Mesenchymal stem cell (in vitro differentiated cells and primary cell): ENCODE measurements around the gene PAPPA2.

Source experiments
- DNase-seq: peaks from one replicate; pipeline ENCODE4 v3.0.0-alpha.2; 2013
- H2AFZ ChIP-seq: one replicate; pipeline ENCODE4 v1.6.1; 2013; ENCODE audit warnings: low read depth, mild to moderate bottlenecking, control low read depth, inconsistent platforms, low read length, moderate library complexity
- H2AK5ac ChIP-seq: 2 replicates; pipeline ENCODE4 v1.6.1; 2013; ENCODE audit warnings: low read length, moderate library complexity, mild to moderate bottlenecking, inconsistent platforms; ENCODE audit not compliant: severe bottlenecking
- H2BK120ac ChIP-seq: one replicate; pipeline ENCODE4 v1.6.1; 2013; ENCODE audit warnings: low read depth, mild to moderate bottlenecking, inconsistent platforms, low read length, moderate library complexity
- H2BK12ac ChIP-seq, 2 experiments: one replicate each; pipeline ENCODE4 v1.6.1; 2013; ENCODE audit warnings: inconsistent platforms in 2 of 2, low read length in 2 of 2, mild to moderate bottlenecking in 2 of 2, moderate library complexity in 2 of 2, control low read depth in 1 of 2
- H2BK15ac ChIP-seq: one replicate; pipeline ENCODE4 v1.6.1; 2013; ENCODE audit warnings: mild to moderate bottlenecking, low read depth, inconsistent platforms; ENCODE audit not compliant: poor library complexity, severe bottlenecking
- H2BK5ac ChIP-seq: 2 replicates; pipeline ENCODE4 v1.6.1; 2013; ENCODE audit warnings: low read depth, mild to moderate bottlenecking, low read length, control low read depth, inconsistent platforms; ENCODE audit not compliant: poor library complexity, severe bottlenecking
- H3K14ac ChIP-seq, 2 experiments: one replicate each; pipeline ENCODE4 v1.6.1; 2013; ENCODE audit warnings: inconsistent platforms in 2 of 2, low read length in 2 of 2, control low read depth in 1 of 2, mild to moderate bottlenecking in 1 of 2, moderate library complexity in 1 of 2
- H3K18ac ChIP-seq, 2 experiments: one replicate each; pipeline ENCODE4 v1.6.1; 2013; ENCODE audit warnings: inconsistent platforms in 2 of 2, low read length in 2 of 2, control low read depth in 1 of 2, low read depth in 1 of 2, mild to moderate bottlenecking in 1 of 2
- H3K23ac ChIP-seq, 2 experiments: one replicate each; pipeline ENCODE4 v1.6.1; 2013; ENCODE audit warnings: inconsistent platforms in 2 of 2, low read length in 2 of 2, mild to moderate bottlenecking in 2 of 2, moderate library complexity in 2 of 2, control low read depth in 1 of 2
- H3K27ac ChIP-seq: 2 replicates; pipeline ENCODE4 v1.5.1; 2013; ENCODE audit warnings: mild to moderate bottlenecking, moderate library complexity, low read length, control low read depth, inconsistent platforms; ENCODE audit not compliant: poor library complexity, severe bottlenecking
- H3K27me3 ChIP-seq, 2 experiments: 2 replicates each; pipeline versions ENCODE4 v1.6.1 to v1.7.0; 2013; ENCODE audit warnings: low read length in 2 of 2, mild to moderate bottlenecking in 2 of 2, moderate library complexity in 2 of 2, control low read depth in 1 of 2, inconsistent platforms in 1 of 2; ENCODE audit not compliant: control insufficient read depth in 1 of 2, insufficient read depth in 1 of 2
- H3K36me3 ChIP-seq, 2 experiments: 2 replicates each; pipeline versions ENCODE4 v1.6.1 to v1.7.0; 2013; ENCODE audit warnings: low read length in 2 of 2, control low read depth in 1 of 2, inconsistent platforms in 1 of 2, low read depth in 1 of 2, mild to moderate bottlenecking in 1 of 2; ENCODE audit not compliant: insufficient read depth in 2 of 2, control insufficient read depth in 1 of 2
- H3K4ac ChIP-seq, 2 experiments: one replicate each; pipeline ENCODE4 v1.6.1; 2013; ENCODE audit warnings: inconsistent platforms in 2 of 2, low read length in 2 of 2, mild to moderate bottlenecking in 2 of 2, moderate library complexity in 2 of 2, control low read depth in 1 of 2, low read depth in 1 of 2
- H3K4me1 ChIP-seq: 2 replicates; pipeline ENCODE4 v1.6.1; 2013; ENCODE audit warnings: low read depth, low read length, control low read depth; ENCODE audit not compliant: control insufficient read depth, insufficient read depth
- H3K4me2 ChIP-seq: 2 replicates; pipeline ENCODE4 v1.6.1; 2013; ENCODE audit warnings: low read length, mild to moderate bottlenecking, inconsistent platforms; ENCODE audit not compliant: poor library complexity, severe bottlenecking
- H3K4me3 ChIP-seq, 2 experiments: 2 replicates each; pipeline versions ENCODE4 v1.5.1 to v1.7.0; 2013; ENCODE audit warnings: low read length in 2 of 2, mild to moderate bottlenecking in 2 of 2, control low read depth in 1 of 2, low read depth in 1 of 2; ENCODE audit not compliant: insufficient read depth in 1 of 2
- H3K79me1 ChIP-seq: replicated peaks from 2 replicates; pipeline ENCODE4 v1.6.1; 2013; ENCODE audit warnings: mild to moderate bottlenecking, control low read depth, low read length, inconsistent platforms; ENCODE audit not compliant: poor library complexity, severe bottlenecking
- H3K9ac ChIP-seq: 2 replicates; pipeline ENCODE4 v1.7.0; 2013; ENCODE audit warnings: mild to moderate bottlenecking, low read length, moderate library complexity
- H3K9me3 ChIP-seq: 2 replicates; pipeline ENCODE4 v1.7.0; 2013; ENCODE audit warnings: mild to moderate bottlenecking, low read length; ENCODE audit not compliant: control insufficient read depth
- H4K8ac ChIP-seq: one replicate; pipeline ENCODE4 v1.6.1; 2013; ENCODE audit warnings: inconsistent platforms, mild to moderate bottlenecking, low read length, moderate library complexity
- H4K91ac ChIP-seq: one replicate; pipeline ENCODE4 v1.6.1; 2013; ENCODE audit warnings: mild to moderate bottlenecking, low read length, inconsistent platforms
- WGBS: methylation state at CpG from one replicate; pipeline ENCODE4 v1.1.7; 2013; ENCODE audit warnings: mixed read lengths; 5-methylcytosine and 5-hydroxymethylcytosine counted together

PAPPA2 gene

GRCh38 chr1:176567190-176567794 lies 104.3 kb downstream of the PAPPA2 start:
- no peak overlapping the region for H3K14ac ChIP-seq
- DNase-seq, result peak; percentile 21
- no peak overlapping the region for H3K18ac ChIP-seq
- no peak overlapping the region for H3K23ac ChIP-seq
- no peak overlapping the region for H3K4ac ChIP-seq
- no peaks in the 10 kb centered on the region for H3K9me3 ChIP-seq
- no peak overlapping the region for H2BK5ac ChIP-seq
- H2BK120ac ChIP-seq, result no peak overlapping the region
- 49% methylated on average over 2 of the region's 3 CpGs for WGBS
- no peak overlapping the region for H2BK15ac ChIP-seq
- no peaks in the 10 kb centered on the region for H3K79me1 ChIP-seq
- no peaks in the 10 kb centered on the region for H3K4me1 ChIP-seq
- H3K36me3 ChIP-seq, result no peaks in the 10 kb centered on the region
- H2BK12ac ChIP-seq, result no peak overlapping the region
- no peak overlapping the region for H4K8ac ChIP-seq
- H3K27ac ChIP-seq, result no peak overlapping the region
- H2AFZ ChIP-seq, result no peak overlapping the region
- H3K9ac ChIP-seq, result peak overlapping the region; percentile 67
- no peak overlapping the region for H2AK5ac ChIP-seq
- no peak overlapping the region for H3K4me3 ChIP-seq
- no peaks in the 10 kb centered on the region for H3K27me3 ChIP-seq
- H4K91ac ChIP-seq, result no peak overlapping the region
- no peak overlapping the region for H3K4me2 ChIP-seq

- Histone ChIP-seq H3K18ac (peak overlapping the region in 1 of 2 experiments; percentile 7), H3K14ac (no peak overlapping the region), H2BK120ac (no peak overlapping the region), H4K91ac (no peak overlapping the region), H3K79me1 (no peaks in the 10 kb centered on the region), H4K8ac (no peak overlapping the region), H3K4me2 (no peak overlapping the region), H2BK5ac (no peak overlapping the region), H3K27ac (no peak overlapping the region), H3K4ac (no peak overlapping the region), H3K27me3 (no peaks in the 10 kb centered on the region), H3K23ac (no peak overlapping the region), H2AK5ac (no peak overlapping the region), H3K4me3 (no peak overlapping the region), H2BK12ac (no peak overlapping the region), H3K36me3 (no peaks in the 10 kb centered on the region), H3K9ac (no peak overlapping the region), H3K4me1 (no peaks in the 10 kb centered on the region), H3K9me3 (no peaks in the 10 kb centered on the region), H2AFZ (no peak overlapping the region), H2BK15ac (no peak overlapping the region)
- 67% methylated on average over 1 of the region's 1 CpG for WGBS
- DNase-seq, result no peak
These were observed 105.2 kb downstream of the PAPPA2 start for GRCh38 chr1:176568185-176568584.

DNA sequence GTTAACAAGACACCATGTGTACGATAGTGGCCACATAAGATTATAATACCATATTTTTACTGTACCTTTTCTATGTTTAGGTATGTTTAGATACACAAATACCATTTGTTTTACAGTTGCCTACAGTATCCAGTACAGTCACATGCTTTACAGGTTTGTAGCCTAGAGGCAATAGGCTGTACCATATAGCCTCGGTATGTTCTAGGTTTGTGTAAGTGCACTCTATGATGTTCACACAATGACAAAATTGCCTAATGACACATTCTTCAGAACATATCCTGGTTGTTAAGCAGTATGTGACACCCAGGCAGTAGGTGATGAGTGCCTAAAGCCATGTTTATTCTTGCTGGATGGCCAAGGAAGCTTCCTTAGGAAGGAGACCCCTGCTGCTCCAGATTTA lies 111.8 kb downstream of the PAPPA2 start:
- no peak overlapping the region for H3K27ac ChIP-seq
- no peak overlapping the region for H2BK120ac ChIP-seq
- WGBS, result 100% methylated on average over 1 of the region's 2 CpGs
- H3K27me3 ChIP-seq, result no peaks in the 10 kb centered on the region
- H4K91ac ChIP-seq, result no peak overlapping the region
- H2BK12ac ChIP-seq, result no peak overlapping the region
- H3K14ac ChIP-seq, result no peak overlapping the region
- no peak overlapping the region for H3K4me2 ChIP-seq
- H3K4me1 ChIP-seq, result no peaks in the 10 kb centered on the region
- DNase-seq, result no peak
- no peak overlapping the region for H3K18ac ChIP-seq
- no peaks in the 10 kb centered on the region for H3K36me3 ChIP-seq
- no peak overlapping the region for H2AFZ ChIP-seq
- no peak overlapping the region for H3K9ac ChIP-seq
- no peak overlapping the region for H2AK5ac ChIP-seq
- H3K23ac ChIP-seq, result no peak overlapping the region
- H2BK5ac ChIP-seq, result no peak overlapping the region
- H3K79me1 ChIP-seq, result no peaks in the 10 kb centered on the region
- H3K4ac ChIP-seq, result no peak overlapping the region
- no peak overlapping the region for H3K4me3 ChIP-seq
- no peak overlapping the region for H2BK15ac ChIP-seq
- no peak overlapping the region for H4K8ac ChIP-seq
- no peaks in the 10 kb centered on the region for H3K9me3 ChIP-seq

DNA sequence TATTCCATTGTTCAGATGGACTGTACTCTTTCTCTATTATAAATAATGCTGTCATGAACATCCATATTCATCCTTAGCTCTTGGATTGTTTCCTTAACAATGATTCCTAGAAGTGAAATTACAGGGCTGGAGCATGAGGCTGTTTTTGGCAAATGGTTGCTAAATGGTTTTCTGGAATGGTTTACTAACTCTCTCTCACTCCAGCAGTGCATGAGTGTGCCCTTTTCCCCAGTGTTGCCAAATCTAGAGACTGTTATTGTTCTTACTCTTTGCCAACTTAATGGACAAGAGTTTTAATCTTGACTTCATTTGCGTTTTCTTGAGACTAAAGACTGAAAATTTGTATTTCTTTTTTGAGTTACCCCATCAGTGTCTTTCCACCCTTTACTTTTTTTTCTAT lies 113.0 kb downstream of the PAPPA2 start:
- Histone ChIP-seq H2BK5ac (no peak overlapping the region), H4K8ac (no peak overlapping the region), H3K27me3 (no peaks in the 10 kb centered on the region), H3K4me3 (no peak overlapping the region), H3K36me3 (no peaks in the 10 kb centered on the region), H3K14ac (no peak overlapping the region), H3K4me1 (no peaks in the 10 kb centered on the region), H2BK15ac (no peak overlapping the region), H3K79me1 (no peaks in the 10 kb centered on the region), H2BK120ac (no peak overlapping the region), H3K4ac (no peak overlapping the region), H3K9me3 (no peaks in the 10 kb centered on the region), H2AK5ac (no peak overlapping the region), H4K91ac (no peak overlapping the region), H3K4me2 (no peak overlapping the region), H2AFZ (no peak overlapping the region), H3K27ac (no peak overlapping the region), H3K23ac (no peak overlapping the region), H3K18ac (no peak overlapping the region), H2BK12ac (no peak overlapping the region), H3K9ac (peak overlapping the region; percentile 65)
- no CpG with 5 or more reads among the region's 1 CpG for WGBS
- DNase-seq, result no peak
